ENCODE measurements around the gene DGKB. TPM values are rescaled to one million over a fixed set of nuclear protein-coding genes. Genes with fewer than 3 reads are reported as not detected.

DGKB gene
- total and polyA plus RNA-seq, 2 of the 8 experiments (the other 6 are each of a cell fraction or from before 2014, with no cell fraction given): 1.9 to 2.6 TPM

- H4K5ac ChIP-seq (ENCODE audit: insufficient read length, low read depth, low read length): no peak overlapping the region
- H3K18ac ChIP-seq (ENCODE audit: extremely low read depth, low read length): no peak overlapping the region
- H3K4me2 ChIP-seq (ENCODE audit: insufficient read depth in 1 of 2, low read depth in 2 of 2, low read length in 2 of 2): no peak overlapping the region
- H2AK5ac ChIP-seq (ENCODE audit: low read depth, low read length): no peak overlapping the region
- no peaks in the 10 kb centered on the region for H3K79me1 ChIP-seq (ENCODE audit: low read depth, low read length)
- ChIA-PET CTCF (ENCODE audit: partially characterized antibody) (no interaction called here), POLR2A (ENCODE audit: partially characterized antibody) (no interaction called here)
- no peak overlapping the region for H3K9ac ChIP-seq (replicated peaks in 1 of 4; ENCODE audit: extremely low read depth in 1 of 4, low read depth in 3 of 4, low read length in 3 of 4)
- H3K14ac ChIP-seq (ENCODE audit: insufficient read length): no peak overlapping the region
- no peaks in the 10 kb centered on the region for H4K20me1 ChIP-seq (replicated peaks in 1 of 2; ENCODE audit: control insufficient read depth in 1 of 2, insufficient read depth in 2 of 2, low read length in 2 of 2)
- no peak overlapping the region for H2BK120ac ChIP-seq (replicated peaks; ENCODE audit: low read depth, low read length)
- 88% methylated on average over 1 of the region's 1 CpG; no CpG with 5 or more reads in 1 of the 2 experiments for WGBS, 2 experiments (ENCODE audit: extremely low coverage in 1 of 2, insufficient coverage in 1 of 2, insufficient read length in 1 of 2, insufficient replicate concordance in 2 of 2, low coverage in 1 of 2, low lambda C conversion rate in 2 of 2, missing lambda C conversion rate in 1 of 2)
- H3K4ac ChIP-seq (replicated peaks; ENCODE audit: insufficient read length, low read depth, low read length): no peak overlapping the region
- no peak overlapping the region for H2AFZ ChIP-seq (ENCODE audit: low read length)
- no peak overlapping the region for H4K91ac ChIP-seq (replicated peaks; ENCODE audit: insufficient read length, low read length)
- H3K9me3 ChIP-seq (ENCODE audit: insufficient read depth in 2 of 2, low read depth in 1 of 2, low read length in 1 of 2): no peaks in the 10 kb centered on the region
- no peak overlapping the region for H4K8ac ChIP-seq (ENCODE audit: extremely low read depth, insufficient read depth, low read length)
- no peak overlapping the region for H3K27ac ChIP-seq (ENCODE audit: low read depth, low read length)
- no peaks in the 10 kb centered on the region for H3K36me3 ChIP-seq (ENCODE audit: control insufficient read depth in 2 of 4, insufficient read depth in 4 of 4, low read length in 3 of 4)
- no peak overlapping the region for H3K4me3 ChIP-seq (ENCODE audit: extremely low read depth in 1 of 4, insufficient read depth in 2 of 4, low read depth in 3 of 4, low read length in 4 of 4)
- H3K79me2 ChIP-seq (ENCODE audit: control insufficient read depth in 1 of 2, insufficient read depth in 2 of 2, low read length in 2 of 2): no peaks in the 10 kb centered on the region
- no peak overlapping the region for H2BK12ac ChIP-seq (ENCODE audit: low read depth, low read length)
- FAIRE-seq: no peak
- no peak overlapping the region for H2BK15ac ChIP-seq (ENCODE audit: low read length)
- H2BK5ac ChIP-seq (ENCODE audit: low read depth, low read length): no peak overlapping the region
- no peak overlapping the region for H2BK20ac ChIP-seq (ENCODE audit: low read length)
- H3K27me3 ChIP-seq (replicated peaks in 1 of 4; ENCODE audit: control insufficient read depth in 3 of 4, extremely low read depth in 1 of 4, insufficient read depth in 3 of 4, low read length in 3 of 4): no peaks in the 10 kb centered on the region
- no peak overlapping the region for H3K56ac ChIP-seq (replicated peaks; ENCODE audit: insufficient read length, low read depth, low read length)
- H3K23ac ChIP-seq (ENCODE audit: insufficient read length): no peak overlapping the region
- no peak for DNase-seq (ENCODE audit: low read depth in 1 of 2, low spot score in 2 of 2)
- no peaks in the 10 kb centered on the region for H3K4me1 ChIP-seq (replicated peaks in 1 of 4; ENCODE audit: control insufficient read depth in 3 of 4, insufficient read depth in 4 of 4, low read length in 3 of 4)
- no peaks in the 10 kb centered on the region for H3K23me2 ChIP-seq (ENCODE audit: low read depth, low read length)
- TF ChIP-seq MAX (IDR thresholded peaks at IDR 0.05): no peak
- TF ChIP-seq HDAC2 (IDR thresholded peaks at IDR 0.05; ENCODE audit: borderline replicate concordance in 1 of 2, low read depth in 2 of 2, low read length in 2 of 2): no peak
- TF ChIP-seq NRF1 (IDR thresholded peaks at IDR 0.05; ENCODE audit: low read depth, low read length): no peak
- TF ChIP-seq POLR2A (IDR thresholded peaks at IDR 0.05; ENCODE audit: control extremely low read depth in 1 of 2, low read depth in 2 of 2, low read length in 2 of 2): no peak
- no peak for TF ChIP-seq SUZ12 (IDR thresholded peaks at IDR 0.05; ENCODE audit: low read length)
- TF ChIP-seq RFX5 (IDR thresholded peaks at IDR 0.05; ENCODE audit: borderline replicate concordance, low read depth, low read length): no peak
- TF ChIP-seq KDM1A (IDR thresholded peaks at IDR 0.05; ENCODE audit: borderline replicate concordance, low read length): no peak
- no peak for TF ChIP-seq CBX5 (IDR thresholded peaks at IDR 0.05; ENCODE audit: low read depth, low read length)
- no peak for TF ChIP-seq RAD21 (IDR thresholded peaks at IDR 0.05 in 1 of 2, conservative IDR thresholded peaks at IDR 0.05 in 1 of 2; ENCODE audit: low read depth in 2 of 2, low read length in 2 of 2)
- TF ChIP-seq TAF1 (IDR thresholded peaks at IDR 0.05; ENCODE audit: low read depth, low read length): no peak
- TF ChIP-seq NANOG (IDR thresholded peaks at IDR 0.05; ENCODE audit: insufficient read depth, low read depth, low read length, poor library complexity, severe bottlenecking): no peak
- no peak for TF ChIP-seq EP300 (IDR thresholded peaks at IDR 0.05; ENCODE audit: borderline replicate concordance in 1 of 2, low read depth in 2 of 2, low read length in 2 of 2)
- TF ChIP-seq GTF2F1 (IDR thresholded peaks at IDR 0.05; ENCODE audit: borderline replicate concordance, low read depth, low read length): no peak
- no peak for TF ChIP-seq POU5F1 (IDR thresholded peaks at IDR 0.05; ENCODE audit: low read depth, low read length)
- TF ChIP-seq CHD2 (IDR thresholded peaks at IDR 0.05; ENCODE audit: low read length): no peak
These were observed 95.7 kb downstream of the DGKB start for GRCh38 chr7:14806891-14807290.

Data from H1 (cell line).